Activated T-cell treated with anti-CD3 and anti-CD28 coated beads for 48 hours (primary cell): ENCODE data around the gene PPP1R9B.

Source experiments
- DNase-seq: peaks from one replicate; pipeline ENCODE4 v3.0.0-alpha.2; 2020; ENCODE audit warnings: low read depth

PPP1R9B gene

GRCh38 chr17:50105811-50106210, 44.7 kb downstream of the PPP1R9B start:
- no peak for DNase-seq

- DNase-seq = no peak
These were observed 46.5 kb downstream of the PPP1R9B start for GRCh38 chr17:50103941-50104340.

- no peak for DNase-seq
These were observed 47.2 kb downstream of the PPP1R9B start for GRCh38 chr17:50103252-50103651.

GRCh38 chr17:50102164-50102991, 48.1 kb downstream of the PPP1R9B start:
- no peak for DNase-seq

- no peak for DNase-seq
These were observed 48.9 kb downstream of the PPP1R9B start for GRCh38 chr17:50101346-50102163.

- DNase-seq = no peak
These were observed 49.5 kb downstream of the PPP1R9B start for GRCh38 chr17:50100921-50101345.

- DNase-seq = no peak
These were observed 50.0 kb downstream of the PPP1R9B start for GRCh38 chr17:50100480-50100883.

- DNase-seq = no peak
These were observed 51.5 kb downstream of the PPP1R9B start for GRCh38 chr17:50099003-50099402.

- no peak for DNase-seq
These were observed 51.9 kb downstream of the PPP1R9B start for GRCh38 chr17:50098583-50098982.

GRCh38 chr17:50097926-50098325, 52.6 kb downstream of the PPP1R9B start:
- no peak for DNase-seq

GRCh38 chr17:50097455-50097854, 53.0 kb downstream of the PPP1R9B start:
- no peak for DNase-seq

- DNase-seq = no peak
These were observed 53.7 kb downstream of the PPP1R9B start for GRCh38 chr17:50096758-50097157.

- DNase-seq = no peak
These were observed 54.4 kb downstream of the PPP1R9B start for GRCh38 chr17:50096092-50096491.

- no peak for DNase-seq
These were observed 54.8 kb downstream of the PPP1R9B start for GRCh38 chr17:50095626-50096037.

GRCh38 chr17:50094753-50095619, 55.5 kb downstream of the PPP1R9B start, which contains the start of gene PDK2:
Gene PDK2, plus strand, starts transcription at chr17:50095351. Its CDS starts 85 bp downstream, at chr17:50095436.
- DNase-seq = peak; percentile 95

- peak; percentile 83 for DNase-seq
These were observed 56.2 kb downstream of the PPP1R9B start for GRCh38 chr17:50094243-50094752.

GRCh38 chr17:50093807-50094206, 56.7 kb downstream of the PPP1R9B start:
- DNase-seq = no peak

- no peak for DNase-seq
These were observed 57.2 kb downstream of the PPP1R9B start for GRCh38 chr17:50093246-50093645.

GRCh38 chr17:50091918-50092285, 58.6 kb downstream of the PPP1R9B start:
- DNase-seq = no peak

- DNase-seq = no peak
These were observed 59.2 kb downstream of the PPP1R9B start for GRCh38 chr17:50090971-50091917.

GRCh38 chr17:50090071-50090470, 60.4 kb downstream of the PPP1R9B start:
- DNase-seq = no peak
